Measurements from ENCODE around the gene AGBL2. TPM values are rescaled to one million over a fixed set of nuclear protein-coding genes. Genes with fewer than 3 reads are reported as not detected.
A peak's percentile ranks its signal among the peaks of the same experiment; 100 is the strongest.
"Not testable (repeated sequence)": the region's sequence is repeated elsewhere in the genome, so short reads cannot be mapped to it uniquely, and the experiment has no call there.

The AGBL2 gene
- total RNA-seq, 1 experiment from 2014 or later: 1.0 TPM

GRCh38 chr11:47720651-47721050 lies 5.5 kb upstream of the AGBL2 start:
- H3K4me3 ChIP-seq (ENCODE audit: insufficient read depth, low read depth, low read length): no peak overlapping the region
- H3K27me3 ChIP-seq (ENCODE audit: control insufficient read depth, insufficient read depth, low read length): no peaks in the 10 kb centered on the region
- no peak for DNase-seq
- peaks cover 35% of the 10 kb centered on the region for H3K36me3 ChIP-seq (replicated peaks; ENCODE audit: control insufficient read depth, insufficient read depth, low read length)

DNA sequence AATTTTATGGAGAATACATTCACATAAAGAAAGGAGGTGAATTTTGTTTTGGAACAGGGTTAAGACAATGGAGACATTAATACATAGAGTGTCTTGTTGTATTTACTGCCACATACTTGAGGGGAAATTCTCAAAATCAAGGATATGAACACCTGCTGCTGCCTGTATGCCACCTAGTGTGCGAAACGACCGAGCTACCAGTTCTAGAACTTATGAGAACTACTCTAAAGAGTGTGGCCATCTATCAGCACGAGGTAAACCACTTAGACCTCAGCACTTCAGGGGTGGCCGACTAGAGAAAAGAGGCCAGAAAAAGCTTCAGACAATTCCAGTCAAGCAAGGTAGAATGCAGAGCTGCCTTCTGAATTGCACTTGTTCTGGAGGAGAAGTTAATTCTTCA lies 1.5 kb upstream of the AGBL2 start:
- H3K27me3 ChIP-seq (ENCODE audit: control insufficient read depth, insufficient read depth, low read length): no peaks in the 10 kb centered on the region
- DNase-seq: no peak
- H3K36me3 ChIP-seq (replicated peaks; ENCODE audit: control insufficient read depth, insufficient read depth, low read length): peaks cover 15% of the 10 kb centered on the region
- H3K4me3 ChIP-seq (ENCODE audit: insufficient read depth, low read depth, low read length): no peak overlapping the region

- peaks cover 9% of the 10 kb centered on the region for H3K36me3 ChIP-seq (replicated peaks; ENCODE audit: control insufficient read depth, insufficient read depth, low read length)
- H3K27me3 ChIP-seq (ENCODE audit: control insufficient read depth, insufficient read depth, low read length): no peaks in the 10 kb centered on the region
- peak overlapping the region; percentile 54 for H3K4me3 ChIP-seq (ENCODE audit: insufficient read depth, low read depth, low read length)
- DNase-seq: no peak
Measured at GRCh38 chr11:47714554-47715081, 551 bp downstream of the AGBL2 start.

- no peaks in the 10 kb centered on the region for H3K27me3 ChIP-seq (ENCODE audit: control insufficient read depth, insufficient read depth, low read length)
- no peaks in the 10 kb centered on the region; the same call in 1 of the 2 replicates for H3K36me3 ChIP-seq (replicated peaks; ENCODE audit: control insufficient read depth, insufficient read depth, low read length)
- H3K4me3 ChIP-seq (ENCODE audit: insufficient read depth, low read depth, low read length): no peak overlapping the region
- DNase-seq: no peak
Measured at GRCh38 chr11:47711816-47712215, 3.4 kb downstream of the AGBL2 start.

DNA sequence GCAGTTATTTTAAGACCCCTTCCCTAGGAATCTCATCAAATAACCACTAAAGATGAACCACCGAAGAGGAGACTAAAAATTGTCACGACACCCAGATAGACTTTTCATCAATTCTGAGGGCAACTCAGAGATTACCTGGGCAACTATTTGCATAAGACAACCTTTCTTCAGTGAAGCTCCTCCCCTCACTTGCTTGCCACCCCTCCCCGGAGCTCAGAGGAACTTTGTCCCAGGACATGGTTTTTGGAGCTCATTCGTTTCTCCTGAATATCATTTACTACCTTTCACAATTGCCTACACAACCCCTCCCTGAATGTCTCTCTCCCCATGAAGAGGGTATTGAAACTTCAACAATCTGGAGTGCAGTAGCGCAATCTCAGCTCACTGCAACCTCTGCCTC lies 3.9 kb downstream of the AGBL2 start:
- peak; percentile 60 for DNase-seq
- no peaks in the 10 kb centered on the region for H3K27me3 ChIP-seq (ENCODE audit: control insufficient read depth, insufficient read depth, low read length)
- no peak overlapping the region for H3K4me3 ChIP-seq (ENCODE audit: insufficient read depth, low read depth, low read length)
- no peaks in the 10 kb centered on the region for H3K36me3 ChIP-seq (replicated peaks; ENCODE audit: control insufficient read depth, insufficient read depth, low read length)

DNA sequence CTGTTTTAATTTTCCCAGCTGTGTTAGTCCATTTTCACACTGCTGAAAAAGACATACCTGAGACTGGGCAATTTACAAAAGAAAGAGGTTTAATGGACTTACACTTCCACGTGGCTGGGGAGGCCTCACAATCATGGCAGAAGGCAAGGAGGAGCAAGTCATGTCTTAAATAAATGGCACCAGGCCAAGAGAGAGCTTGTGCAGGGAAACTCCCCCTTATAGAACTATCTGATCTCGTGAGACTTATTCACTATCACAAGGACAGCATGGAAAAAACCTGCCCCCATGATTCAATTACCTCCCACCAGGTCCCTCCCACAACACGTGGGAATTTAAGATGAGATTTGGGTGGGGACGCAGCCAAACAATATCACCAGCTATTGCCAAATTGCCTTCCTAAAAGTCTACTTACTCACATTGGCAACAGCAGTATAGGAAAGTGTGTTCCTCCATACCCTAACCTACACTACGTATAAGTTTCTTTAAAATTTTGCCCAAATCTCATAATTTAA lies 7.8 kb downstream of the AGBL2 start:
- not testable (repeated sequence) for H3K27me3 ChIP-seq (ENCODE audit: control insufficient read depth, insufficient read depth, low read length)

GRCh38 chr11:47705721-47706120 lies 9.4 kb downstream of the AGBL2 start:
- Histone ChIP-seq H3K36me3 (replicated peaks; ENCODE audit: control insufficient read depth, insufficient read depth, low read length) (no peaks in the 10 kb centered on the region), H3K27me3 (ENCODE audit: control insufficient read depth, insufficient read depth, low read length) (no peaks in the 10 kb centered on the region), H3K4me3 (ENCODE audit: insufficient read depth, low read depth, low read length) (no peak overlapping the region)
- DNase-seq: no peak

More for the DNA sequence above, 7.8 kb downstream of the AGBL2 start:
- DNase-seq; H3K36me3 ChIP-seq (replicated peaks; ENCODE audit: control insufficient read depth, insufficient read depth, low read length); H3K4me3 ChIP-seq (ENCODE audit: insufficient read depth, low read depth, low read length): not testable (repeated sequence)

DNA sequence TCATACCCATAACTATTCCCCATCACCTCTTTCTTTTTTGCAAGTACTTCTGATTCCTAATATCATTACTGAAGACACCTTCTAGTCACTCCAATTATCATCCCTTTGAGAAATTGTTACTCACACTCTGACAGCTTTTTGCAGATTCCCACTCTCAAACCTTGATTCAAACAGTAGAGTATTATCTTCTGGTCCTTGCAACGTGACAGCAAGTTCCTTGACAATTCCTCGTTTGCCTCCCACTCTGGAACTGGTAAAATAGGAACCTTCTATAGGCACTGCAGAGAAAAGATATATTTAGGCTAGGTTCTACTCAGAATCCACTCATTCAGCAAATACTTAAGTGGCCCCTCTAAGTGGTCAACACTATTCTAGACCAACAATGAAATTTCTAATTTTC lies 23.2 kb downstream of the AGBL2 start:
- no peak for DNase-seq
- Histone ChIP-seq H3K4me3 (ENCODE audit: insufficient read depth, low read depth, low read length) (no peak overlapping the region), H3K27me3 (ENCODE audit: control insufficient read depth, insufficient read depth, low read length) (no peaks in the 10 kb centered on the region), H3K36me3 (replicated peaks; ENCODE audit: control insufficient read depth, insufficient read depth, low read length) (no peaks in the 10 kb centered on the region)

DNA sequence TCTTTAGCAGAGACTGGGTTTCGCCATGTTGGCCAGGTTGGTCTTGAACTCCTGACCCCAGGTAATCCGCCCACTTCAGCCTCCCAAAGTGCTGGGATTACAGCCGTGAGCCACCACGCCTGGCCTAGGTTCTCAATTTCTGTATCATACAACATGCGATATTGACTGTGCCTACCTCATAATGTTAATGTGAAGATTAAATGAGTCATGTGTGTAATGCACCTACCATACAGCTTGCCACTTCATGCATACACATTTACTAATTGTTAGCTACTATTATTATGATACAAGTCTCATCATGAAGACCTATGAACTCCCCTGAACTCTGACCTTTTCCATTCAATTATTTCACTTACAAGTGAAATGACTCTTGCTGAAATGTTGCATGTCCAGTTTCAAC lies 25.7 kb downstream of the AGBL2 start:
- DNase-seq: no peak
- no peak overlapping the region for H3K4me3 ChIP-seq (ENCODE audit: insufficient read depth, low read depth, low read length)
- no peaks in the 10 kb centered on the region for H3K27me3 ChIP-seq (ENCODE audit: control insufficient read depth, insufficient read depth, low read length)
- no peaks in the 10 kb centered on the region for H3K36me3 ChIP-seq (replicated peaks; ENCODE audit: control insufficient read depth, insufficient read depth, low read length)

DNA sequence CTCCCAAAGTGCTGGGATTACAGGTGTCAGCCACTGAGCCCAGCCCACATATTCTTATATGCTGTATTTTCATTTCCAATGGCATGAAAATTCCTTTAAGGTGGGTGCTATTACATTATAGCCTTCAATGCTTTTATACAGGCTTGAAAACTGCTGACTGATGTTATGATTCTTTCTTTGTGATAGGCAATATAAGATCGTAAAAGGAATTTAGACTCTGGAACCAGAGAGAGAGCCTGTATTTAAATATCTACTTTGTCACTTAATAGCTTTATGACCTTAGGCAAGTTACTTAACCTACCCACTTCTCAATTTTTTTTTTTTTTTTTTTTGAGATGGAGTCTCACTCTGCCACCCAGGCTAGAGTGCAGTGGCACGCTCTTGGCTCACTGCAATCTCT lies 26.2 kb downstream of the AGBL2 start:
- H3K27me3 ChIP-seq (ENCODE audit: control insufficient read depth, insufficient read depth, low read length): no peaks in the 10 kb centered on the region

DNA sequence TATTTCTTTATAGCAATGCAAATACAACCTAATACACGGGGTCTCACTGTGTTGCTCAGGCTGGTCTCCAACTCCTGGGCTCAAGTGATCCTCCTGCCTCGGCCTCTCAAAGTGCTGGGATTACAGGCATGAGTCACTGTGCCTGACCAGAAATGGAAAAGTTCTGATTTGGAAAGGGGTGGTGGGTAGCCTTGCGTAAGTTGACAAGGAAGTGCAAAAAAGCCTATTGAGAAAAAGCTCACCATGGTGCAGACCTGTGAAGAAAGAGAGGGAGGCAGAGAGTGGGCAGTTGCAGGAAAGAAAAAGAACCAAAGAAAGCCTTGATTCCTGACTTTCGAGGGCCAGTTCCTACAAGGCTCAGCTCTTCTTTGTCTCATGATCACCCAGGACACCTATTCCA lies 27.1 kb downstream of the AGBL2 start:
- Histone ChIP-seq H3K27me3 (ENCODE audit: control insufficient read depth, insufficient read depth, low read length) (no peaks in the 10 kb centered on the region), H3K36me3 (replicated peaks; ENCODE audit: control insufficient read depth, insufficient read depth, low read length) (no peaks in the 10 kb centered on the region), H3K4me3 (ENCODE audit: insufficient read depth, low read depth, low read length) (no peak overlapping the region)
- no peak for DNase-seq

More for the DNA sequence above, 26.2 kb downstream of the AGBL2 start:
- DNase-seq: no peak
- Histone ChIP-seq H3K4me3 (ENCODE audit: insufficient read depth, low read depth, low read length) (no peak overlapping the region), H3K36me3 (replicated peaks; ENCODE audit: control insufficient read depth, insufficient read depth, low read length) (no peaks in the 10 kb centered on the region)

DNA sequence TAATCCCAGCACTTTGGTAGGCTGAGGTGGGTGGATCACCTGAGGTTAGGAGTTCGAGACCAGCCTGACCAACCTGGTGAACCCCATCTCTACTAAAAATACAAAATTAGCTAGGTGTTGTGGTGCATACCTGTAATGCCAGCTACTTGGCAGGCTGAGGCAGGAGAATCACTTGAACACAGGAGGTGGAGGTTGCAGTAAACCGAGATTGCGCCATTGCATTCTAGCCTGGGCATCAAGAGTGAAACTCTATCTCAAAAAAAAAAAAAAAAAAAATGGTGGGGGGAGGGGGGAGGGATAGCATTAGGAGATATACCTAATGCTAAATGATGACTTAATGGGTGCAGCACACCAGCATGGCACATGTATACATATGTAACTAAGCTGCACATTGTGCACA lies 28.5 kb downstream of the AGBL2 start:
- not testable (repeated sequence) for H3K4me3 ChIP-seq (ENCODE audit: insufficient read depth, low read depth, low read length); DNase-seq; H3K27me3 ChIP-seq (ENCODE audit: control insufficient read depth, insufficient read depth, low read length); H3K36me3 ChIP-seq (replicated peaks; ENCODE audit: control insufficient read depth, insufficient read depth, low read length)

- DNase-seq: no peak
- Histone ChIP-seq H3K36me3 (replicated peaks; ENCODE audit: control insufficient read depth, insufficient read depth, low read length) (no peaks in the 10 kb centered on the region), H3K4me3 (ENCODE audit: insufficient read depth, low read depth, low read length) (no peak overlapping the region), H3K27me3 (ENCODE audit: control insufficient read depth, insufficient read depth, low read length) (no peaks in the 10 kb centered on the region)
Measured at GRCh38 chr11:47686151-47686550, 29.0 kb downstream of the AGBL2 start.

DNA sequence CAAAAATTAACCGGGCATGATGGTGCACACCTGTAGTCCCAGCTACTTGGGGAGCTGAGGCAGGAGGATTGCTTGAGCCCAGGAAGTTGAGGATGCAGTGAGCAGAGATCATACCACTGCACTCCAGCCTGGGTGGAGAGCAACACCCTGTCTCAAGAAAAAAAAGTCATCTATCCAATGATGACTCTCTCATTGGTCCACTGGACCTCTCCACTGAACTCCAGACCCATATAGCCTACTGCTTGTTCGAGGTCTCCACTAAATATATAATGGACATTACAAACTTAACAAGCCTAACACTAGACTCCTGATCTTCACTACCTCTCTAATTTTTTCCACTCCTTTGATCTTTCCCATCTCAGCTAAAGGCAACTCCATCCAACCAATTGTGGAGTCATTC lies 39.3 kb downstream of the AGBL2 start:
- H3K4me3 ChIP-seq (ENCODE audit: insufficient read depth, low read depth, low read length): no peak overlapping the region
- H3K36me3 ChIP-seq (replicated peaks; ENCODE audit: control insufficient read depth, insufficient read depth, low read length): no peaks in the 10 kb centered on the region
- DNase-seq: no peak
- no peaks in the 10 kb centered on the region for H3K27me3 ChIP-seq (ENCODE audit: control insufficient read depth, insufficient read depth, low read length)

DNA sequence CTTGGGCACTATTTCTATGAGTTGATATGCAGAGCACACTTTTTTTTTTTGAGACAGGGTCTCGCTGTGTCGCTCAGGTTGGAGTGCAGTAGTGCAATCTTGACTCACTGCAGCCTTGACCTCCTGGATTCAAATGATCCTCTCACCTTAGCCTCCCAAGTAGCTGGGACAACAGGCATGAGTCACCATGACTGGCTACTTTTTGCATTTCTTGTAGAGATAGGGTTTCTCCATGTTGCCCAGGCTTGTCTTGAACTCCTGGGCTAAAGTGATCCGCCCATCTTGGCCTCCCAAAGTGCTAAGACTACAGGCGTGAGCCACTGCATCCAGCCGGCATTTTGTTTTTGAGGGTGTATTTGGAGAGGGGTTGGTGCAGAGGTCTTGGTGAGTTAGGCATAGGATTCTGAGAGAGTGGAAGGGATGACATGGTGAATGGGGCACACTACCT lies 42.9 kb downstream of the AGBL2 start:
- H3K4me3 ChIP-seq (ENCODE audit: insufficient read depth, low read depth, low read length): no peak overlapping the region
- no peak for DNase-seq
- H3K27me3 ChIP-seq (ENCODE audit: control insufficient read depth, insufficient read depth, low read length): no peaks in the 10 kb centered on the region
- H3K36me3 ChIP-seq (replicated peaks; ENCODE audit: control insufficient read depth, insufficient read depth, low read length): no peaks in the 10 kb centered on the region

GRCh38 chr11:47669856-47670255 lies 45.3 kb downstream of the AGBL2 start:
- no peak for DNase-seq
- Histone ChIP-seq H3K4me3 (ENCODE audit: insufficient read depth, low read depth, low read length) (no peak overlapping the region), H3K27me3 (ENCODE audit: control insufficient read depth, insufficient read depth, low read length) (no peaks in the 10 kb centered on the region), H3K36me3 (replicated peaks; ENCODE audit: control insufficient read depth, insufficient read depth, low read length) (no peaks in the 10 kb centered on the region)

All from H7 (cell line).